ENCODE data around the gene PRDM11.
A peak's percentile ranks its signal among the peaks of the same experiment; 100 is the strongest.

PRDM11 gene

GRCh38 chr11:45133878-45134277, 12.6 kb upstream of the PRDM11 start:
- FAIRE-seq (no peak), DNase-seq (ENCODE audit: insufficient read length, low spot score) (no peak)
- no peak for TF ChIP-seq TAF1 (IDR thresholded peaks at IDR 0.05; ENCODE audit: low read depth, low read length)
- no peak for TF ChIP-seq PAX5 (IDR thresholded peaks at IDR 0.05; ENCODE audit: insufficient read depth, low read length, severe bottlenecking)
- TF ChIP-seq POLR2AphosphoS5 (IDR thresholded peaks at IDR 0.05; ENCODE audit: low read depth, low read length) = no peak
- TF ChIP-seq POLR2A (IDR thresholded peaks at IDR 0.05; ENCODE audit: low read depth, low read length) = no peak
- TF ChIP-seq POU2F2 (IDR thresholded peaks at IDR 0.05; ENCODE audit: low read depth, low read length) = no peak
- no peak for TF ChIP-seq SPI1 (IDR thresholded peaks at IDR 0.05; ENCODE audit: low read depth, low read length)

GRCh38 chr11:45141171-45141570, 5.3 kb upstream of the PRDM11 start:
- TF ChIP-seq POLR2A (IDR thresholded peaks at IDR 0.05; ENCODE audit: low read depth, low read length) (no peak), SPI1 (IDR thresholded peaks at IDR 0.05; ENCODE audit: low read depth, low read length) (no peak), POLR2AphosphoS5 (IDR thresholded peaks at IDR 0.05; ENCODE audit: low read depth, low read length) (no peak), POU2F2 (IDR thresholded peaks at IDR 0.05; ENCODE audit: low read depth, low read length) (no peak), TAF1 (IDR thresholded peaks at IDR 0.05; ENCODE audit: low read depth, low read length) (no peak), PAX5 (IDR thresholded peaks at IDR 0.05; ENCODE audit: insufficient read depth, low read length, severe bottlenecking) (no peak)
- FAIRE-seq (no peak), DNase-seq (ENCODE audit: insufficient read length, low spot score) (no peak)

- DNase-seq (ENCODE audit: insufficient read length, low spot score) (no peak), FAIRE-seq (no peak)
- TF ChIP-seq PAX5 (IDR thresholded peaks at IDR 0.05; ENCODE audit: insufficient read depth, low read length, severe bottlenecking) (no peak), SPI1 (IDR thresholded peaks at IDR 0.05; ENCODE audit: low read depth, low read length) (no peak), POLR2A (IDR thresholded peaks at IDR 0.05; ENCODE audit: low read depth, low read length) (no peak), TAF1 (IDR thresholded peaks at IDR 0.05; ENCODE audit: low read depth, low read length) (no peak)
Measured at GRCh38 chr11:45141631-45142030, 4.8 kb upstream of the PRDM11 start.

- FAIRE-seq (no peak), DNase-seq (ENCODE audit: insufficient read length, low spot score) (no peak)
- TF ChIP-seq PAX5 (IDR thresholded peaks at IDR 0.05; ENCODE audit: insufficient read depth, low read length, severe bottlenecking) (no peak), POU2F2 (IDR thresholded peaks at IDR 0.05; ENCODE audit: low read depth, low read length) (no peak)
Measured at GRCh38 chr11:45142241-45143055, 4.0 kb upstream of the PRDM11 start.

GRCh38 chr11:45143494-45143893, 2.9 kb upstream of the PRDM11 start:
- no peak for DNase-seq (ENCODE audit: insufficient read length, low spot score)
- no peak for FAIRE-seq

GRCh38 chr11:45144126-45145082, 2.0 kb upstream of the PRDM11 start:
- TF ChIP-seq TAF1 (IDR thresholded peaks at IDR 0.05; ENCODE audit: low read depth, low read length) (no peak), SPI1 (IDR thresholded peaks at IDR 0.05; ENCODE audit: low read depth, low read length) (no peak), PAX5 (IDR thresholded peaks at IDR 0.05; ENCODE audit: insufficient read depth, low read length, severe bottlenecking) (no peak), POU2F2 (IDR thresholded peaks at IDR 0.05; ENCODE audit: low read depth, low read length) (no peak), POLR2A (IDR thresholded peaks at IDR 0.05; ENCODE audit: low read depth, low read length) (no peak), POLR2AphosphoS5 (IDR thresholded peaks at IDR 0.05; ENCODE audit: low read depth, low read length) (no peak)
- FAIRE-seq (no peak), DNase-seq (ENCODE audit: insufficient read length, low spot score) (no peak)

More at GRCh38 chr11:45143494-45143893, 2.9 kb upstream of the PRDM11 start:
- TF ChIP-seq TAF1 (IDR thresholded peaks at IDR 0.05; ENCODE audit: low read depth, low read length) (no peak), POLR2A (IDR thresholded peaks at IDR 0.05; ENCODE audit: low read depth, low read length) (no peak), POLR2AphosphoS5 (IDR thresholded peaks at IDR 0.05; ENCODE audit: low read depth, low read length) (no peak)

GRCh38 chr11:45145083-45145378, 1.4 kb upstream of the PRDM11 start:
- no peak for DNase-seq (ENCODE audit: insufficient read length, low spot score)
- TF ChIP-seq POU2F2 (IDR thresholded peaks at IDR 0.05; ENCODE audit: low read depth, low read length) (no peak), POLR2AphosphoS5 (IDR thresholded peaks at IDR 0.05; ENCODE audit: low read depth, low read length) (no peak), PAX5 (IDR thresholded peaks at IDR 0.05; ENCODE audit: insufficient read depth, low read length, severe bottlenecking) (no peak), SPI1 (IDR thresholded peaks at IDR 0.05; ENCODE audit: low read depth, low read length) (no peak), POLR2A (IDR thresholded peaks at IDR 0.05; ENCODE audit: low read depth, low read length) (no peak), TAF1 (IDR thresholded peaks at IDR 0.05; ENCODE audit: low read depth, low read length) (no peak)
- FAIRE-seq = no peak

GRCh38 chr11:45145379-45146071, 914 bp upstream of the PRDM11 start:
- TF ChIP-seq POLR2A (IDR thresholded peaks at IDR 0.05; ENCODE audit: low read depth, low read length) (no peak), TAF1 (IDR thresholded peaks at IDR 0.05; ENCODE audit: low read depth, low read length) (no peak), POLR2AphosphoS5 (IDR thresholded peaks at IDR 0.05; ENCODE audit: low read depth, low read length) (no peak), PAX5 (IDR thresholded peaks at IDR 0.05; ENCODE audit: insufficient read depth, low read length, severe bottlenecking) (no peak), SPI1 (IDR thresholded peaks at IDR 0.05; ENCODE audit: low read depth, low read length) (no peak), POU2F2 (IDR thresholded peaks at IDR 0.05; ENCODE audit: low read depth, low read length) (no peak)
- FAIRE-seq (no peak), DNase-seq (ENCODE audit: insufficient read length, low spot score) (no peak)

GRCh38 chr11:45147017-45147728, 734 bp downstream of the PRDM11 start:
- FAIRE-seq (peak; percentile 90), DNase-seq (ENCODE audit: insufficient read length, low spot score) (peak; percentile 99)
- TF ChIP-seq TAF1 (IDR thresholded peaks at IDR 0.05; ENCODE audit: low read depth, low read length) = peak; percentile 26; the same call in 1 of the 2 replicates
- 0 out of 2 replicates have a peak, but pooled peaks have one; percentile 29 for TF ChIP-seq POLR2AphosphoS5 (IDR thresholded peaks at IDR 0.05; ENCODE audit: low read depth, low read length)
- no peak for TF ChIP-seq POLR2A (IDR thresholded peaks at IDR 0.05; ENCODE audit: low read depth, low read length)
